COLO829 (cell line): ENCODE data around the gene ABI3BP.

Source experiments
- DNase-seq: peaks from one replicate; pipeline ENCODE4 v3.0.0; 2012; ENCODE audit warnings: low spot score

Gene ABI3BP

DNA sequence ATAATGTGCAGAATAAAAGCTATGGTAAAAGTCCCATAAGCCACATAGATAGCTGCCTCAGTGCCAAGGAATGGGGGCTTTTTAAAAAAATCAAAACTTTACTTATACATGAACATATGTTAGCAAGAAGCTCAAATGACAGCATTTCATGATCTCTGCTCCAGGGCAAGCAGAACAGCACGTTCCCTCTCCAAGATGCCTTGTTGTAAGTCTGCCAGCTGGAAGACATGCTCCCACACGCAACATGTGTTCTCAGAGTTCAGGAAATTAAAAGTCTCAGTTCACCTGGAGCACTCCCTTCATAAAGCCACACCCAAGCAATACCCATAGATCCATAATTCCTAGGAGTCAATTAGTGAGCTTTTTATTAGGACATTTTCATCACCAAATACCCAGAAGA is 52.2 kb downstream of the ABI3BP start:
- no peak for DNase-seq

DNA sequence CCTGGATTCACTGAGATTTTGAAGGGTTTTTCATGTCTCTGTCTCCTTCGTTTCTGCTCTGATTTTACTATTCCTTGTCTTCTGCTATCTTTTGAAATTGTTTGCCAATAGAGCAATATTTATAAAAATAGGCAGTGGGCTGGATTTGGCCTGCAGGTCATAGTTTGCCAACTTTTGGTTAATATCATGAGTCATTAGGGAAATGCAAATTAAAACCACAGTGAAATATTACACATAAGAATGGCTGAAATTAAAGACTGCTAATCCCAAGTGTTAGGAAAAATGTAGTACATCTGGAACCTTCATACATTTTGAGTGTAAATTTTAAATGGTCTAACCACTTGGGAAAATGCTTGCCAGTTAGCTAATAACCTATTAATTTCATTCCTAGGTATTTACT is 56.3 kb downstream of the ABI3BP start:
- DNase-seq, result no peak

DNA sequence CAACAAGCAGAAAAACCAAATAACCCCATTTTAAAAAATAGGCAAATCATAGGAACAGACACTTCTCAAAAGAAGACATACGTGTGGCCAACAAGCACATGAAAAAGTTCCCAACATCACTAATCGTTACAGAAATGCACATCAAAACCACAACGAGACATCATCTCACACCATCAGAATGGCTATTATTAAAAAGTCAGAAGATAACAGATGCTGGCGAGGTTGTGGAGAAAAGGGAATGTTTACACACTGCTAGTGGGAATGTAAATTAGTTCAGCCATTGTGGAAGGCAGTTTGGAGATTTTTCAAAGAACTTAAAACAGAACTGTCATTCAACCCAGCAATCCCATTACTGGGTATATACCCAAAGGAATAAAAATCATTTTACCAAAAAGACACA is 60.7 kb downstream of the ABI3BP start:
- DNase-seq, result no peak

DNA sequence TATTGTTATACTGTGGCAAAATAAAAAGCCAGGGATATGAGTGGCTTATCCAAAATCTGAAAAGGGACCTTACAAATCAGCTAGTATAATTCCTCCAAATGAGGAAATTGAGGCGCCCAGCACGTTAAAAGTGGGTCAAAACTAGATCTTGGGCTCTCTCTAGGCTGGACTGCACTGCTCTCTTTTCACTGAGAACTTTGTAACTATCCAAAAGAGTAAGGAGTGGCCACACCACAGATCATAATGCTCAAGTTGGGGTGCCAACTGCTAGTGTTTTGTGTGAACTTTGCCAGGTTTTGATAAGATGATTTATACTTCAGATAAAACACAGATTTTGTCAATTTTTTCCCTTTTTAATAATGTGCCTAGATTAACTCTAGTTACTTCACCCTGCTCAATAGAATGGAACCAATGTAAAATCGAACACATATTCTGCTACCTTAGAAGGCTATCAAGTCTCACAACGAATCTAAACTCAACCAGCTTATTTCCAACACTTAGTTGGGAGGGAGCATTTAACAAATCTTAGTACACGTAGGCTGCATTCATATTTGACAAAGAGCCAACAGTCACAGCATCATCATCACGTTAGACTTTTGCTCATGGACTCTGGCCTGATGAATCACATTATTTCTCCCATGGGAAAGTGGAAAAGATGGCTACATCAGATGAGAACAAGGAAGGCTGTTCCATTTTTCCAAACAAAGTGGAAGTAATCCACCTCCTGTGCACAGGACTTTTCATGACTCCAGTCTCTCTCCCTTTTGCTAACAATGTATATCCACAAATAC is 64.4 kb downstream of the ABI3BP start:
- DNase-seq, result peak; percentile 36

DNA sequence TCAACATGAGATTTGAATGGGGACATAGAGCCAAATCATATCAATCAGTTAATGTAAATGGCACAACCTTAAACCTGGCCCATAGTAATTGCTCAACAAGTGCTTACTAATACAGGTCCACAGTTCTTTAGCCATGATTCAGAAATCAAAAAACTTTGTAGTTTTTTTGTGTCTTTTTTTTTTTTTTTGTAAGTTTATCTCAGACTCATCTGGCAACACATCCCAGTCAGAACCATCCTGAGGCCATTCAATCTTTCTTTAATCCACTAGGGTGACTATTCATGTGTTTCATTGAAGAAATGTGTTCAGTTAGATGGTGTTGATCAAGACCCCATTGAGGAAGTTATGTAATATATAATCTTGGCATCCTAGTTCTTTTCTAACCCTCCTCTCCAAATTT is 65.4 kb downstream of the ABI3BP start:
- no peak for DNase-seq

DNA sequence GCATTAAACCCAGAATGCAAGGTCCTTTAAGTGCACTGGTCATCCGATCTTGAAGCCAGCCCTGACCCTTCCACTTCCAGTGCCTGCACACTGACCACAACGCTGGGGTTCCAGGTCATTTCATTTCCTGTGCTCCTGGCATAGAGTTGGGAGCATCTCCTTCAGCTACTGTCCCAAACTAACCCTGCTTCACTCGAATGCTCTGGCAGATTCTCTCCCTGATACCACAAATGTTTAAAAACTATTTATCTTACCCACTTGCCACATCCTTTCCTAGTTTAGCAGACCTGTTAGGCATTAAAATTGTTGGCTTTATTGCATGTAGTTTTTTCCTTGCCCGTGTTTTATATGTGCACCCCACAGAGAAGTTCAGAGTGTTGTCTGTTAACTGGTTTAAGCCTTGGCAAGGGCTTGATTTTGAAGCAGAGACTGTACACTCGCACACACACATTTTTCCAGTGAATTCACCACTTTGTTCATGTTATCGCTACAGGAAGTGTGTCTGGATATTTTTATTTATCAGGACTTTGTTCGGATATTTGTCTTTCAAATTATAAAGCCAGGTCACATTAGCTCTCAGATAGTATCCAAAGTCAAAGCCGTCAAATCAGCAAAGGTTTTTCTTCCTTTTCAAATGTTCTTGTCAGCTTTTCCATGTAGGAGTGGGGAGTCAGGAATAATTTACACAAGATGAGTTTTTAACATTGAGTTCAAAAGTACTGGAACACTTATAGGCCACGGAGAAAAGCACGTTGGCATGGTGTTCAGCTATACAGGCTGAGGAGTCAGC is 77.3 kb downstream of the ABI3BP start:
- peak; percentile 6 for DNase-seq

DNA sequence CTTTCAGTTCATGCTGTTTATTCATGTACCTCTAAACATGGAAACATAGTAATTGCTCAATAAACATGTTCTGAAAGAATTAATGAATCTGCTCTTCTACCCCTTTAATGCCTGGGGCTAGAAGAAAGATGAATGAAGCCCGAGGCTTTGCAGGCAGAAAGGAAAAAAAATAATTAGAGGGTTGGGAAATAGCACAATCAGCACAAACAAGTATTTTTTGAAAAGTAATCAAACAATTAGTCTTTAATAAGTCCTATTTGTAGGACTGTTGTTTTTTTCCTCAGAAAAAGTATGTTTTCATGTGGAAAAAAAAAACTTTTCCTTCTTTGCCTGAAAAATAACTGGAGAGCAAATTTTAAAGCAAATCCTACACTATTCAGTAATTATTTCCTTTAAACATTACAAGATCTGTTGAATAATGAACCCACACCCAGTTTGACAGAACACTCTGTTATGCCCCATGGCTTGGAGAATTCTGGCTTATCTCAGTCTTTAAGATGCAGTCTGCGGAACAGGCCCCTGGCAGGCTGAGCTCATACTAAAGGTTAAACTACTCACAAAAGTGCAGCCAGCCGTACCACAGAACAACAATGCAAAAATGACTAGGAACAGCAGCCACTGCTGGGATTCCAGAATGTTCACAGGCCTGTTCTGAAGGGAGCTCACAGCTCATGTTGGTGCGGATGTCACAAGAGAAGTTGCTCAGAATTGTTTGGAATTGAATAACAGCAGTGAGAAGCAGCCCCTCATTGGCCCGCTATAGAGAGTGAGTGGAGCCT is 79.2 kb downstream of the ABI3BP start:
- DNase-seq, result no peak

DNA sequence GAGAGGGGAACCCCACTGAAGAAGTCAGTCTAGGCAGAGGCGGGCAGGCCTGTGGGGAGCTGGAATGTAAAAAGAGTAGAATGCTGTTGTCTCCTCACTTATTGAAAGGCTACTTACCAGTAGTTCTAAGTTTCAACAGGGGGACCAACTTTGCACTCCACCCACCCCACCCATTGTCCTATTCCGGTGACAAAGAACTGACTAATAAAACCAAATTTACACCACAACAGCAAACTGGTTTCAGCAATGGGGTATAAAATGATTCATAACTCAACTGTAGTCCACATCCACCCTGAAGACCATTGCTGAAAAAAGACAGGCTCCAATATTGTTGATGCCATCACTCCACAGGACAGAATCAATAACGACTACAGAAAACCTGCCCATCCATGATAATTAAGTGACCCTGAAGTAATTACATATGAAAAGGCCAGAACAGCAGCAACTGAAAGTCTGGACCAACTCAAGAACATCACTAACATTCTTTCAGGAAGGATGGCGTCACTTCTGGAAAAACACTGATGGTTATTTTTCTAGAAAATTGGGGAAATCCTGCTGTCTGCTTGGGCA is 80.2 kb downstream of the ABI3BP start:
- no peak for DNase-seq

DNA sequence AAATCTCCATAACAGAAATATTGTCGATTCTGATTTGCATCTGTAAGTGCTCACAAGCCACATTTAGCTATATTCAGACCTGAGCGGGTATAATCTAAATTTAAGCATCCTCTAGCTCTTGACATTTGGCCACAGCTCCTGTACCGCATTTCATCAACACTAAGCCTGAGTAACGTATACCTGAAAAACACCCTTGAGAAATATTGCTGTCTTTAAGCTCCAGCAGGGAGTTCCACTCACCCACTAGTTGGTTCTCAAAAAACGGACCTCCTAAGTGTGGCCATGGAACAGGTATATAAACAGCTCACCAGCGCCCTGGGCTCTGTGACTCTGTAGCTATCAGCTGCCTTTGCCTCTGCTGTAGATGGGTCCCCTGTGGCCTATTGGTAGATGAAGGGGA is 80.7 kb downstream of the ABI3BP start:
- DNase-seq, result no peak

DNA sequence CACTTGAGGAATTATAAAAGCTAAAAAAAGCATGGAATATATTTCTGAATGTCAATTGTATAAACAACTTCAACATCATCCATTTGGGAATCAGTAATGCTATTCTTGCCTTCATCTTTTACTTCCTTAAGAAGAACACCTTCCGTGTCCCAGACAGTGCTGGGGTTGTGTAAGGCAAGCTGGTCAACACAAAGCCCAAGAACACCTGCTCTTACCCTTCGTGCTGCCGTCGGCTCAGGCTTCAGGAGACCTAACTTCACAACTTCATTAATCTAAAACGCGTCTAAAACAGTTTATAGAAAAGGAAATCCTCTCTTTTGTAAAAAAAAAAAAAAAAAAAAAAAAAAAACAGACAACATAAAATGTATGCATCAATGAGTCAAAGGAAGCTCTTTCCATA is 81.3 kb downstream of the ABI3BP start:
- DNase-seq, result no peak

DNA sequence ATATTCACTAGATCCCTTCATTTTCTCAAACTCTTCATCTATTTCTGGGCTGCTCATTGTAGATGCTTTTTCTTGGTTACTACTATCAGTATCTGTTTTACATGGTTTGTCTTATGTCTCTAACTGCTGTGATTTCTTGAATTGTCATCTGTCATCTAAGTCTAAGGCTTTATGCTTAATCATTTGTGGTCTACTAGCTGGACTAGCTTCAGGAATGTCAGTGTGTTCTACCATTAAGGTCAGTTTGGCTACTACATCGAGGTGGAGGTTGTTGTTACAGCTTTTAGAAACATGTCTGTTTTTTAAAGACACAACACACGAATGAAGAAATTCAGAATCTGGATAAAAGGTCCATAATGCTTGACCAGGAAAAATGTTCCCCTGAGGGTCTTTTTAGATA is 82.2 kb downstream of the ABI3BP start:
- DNase-seq, result no peak

DNA sequence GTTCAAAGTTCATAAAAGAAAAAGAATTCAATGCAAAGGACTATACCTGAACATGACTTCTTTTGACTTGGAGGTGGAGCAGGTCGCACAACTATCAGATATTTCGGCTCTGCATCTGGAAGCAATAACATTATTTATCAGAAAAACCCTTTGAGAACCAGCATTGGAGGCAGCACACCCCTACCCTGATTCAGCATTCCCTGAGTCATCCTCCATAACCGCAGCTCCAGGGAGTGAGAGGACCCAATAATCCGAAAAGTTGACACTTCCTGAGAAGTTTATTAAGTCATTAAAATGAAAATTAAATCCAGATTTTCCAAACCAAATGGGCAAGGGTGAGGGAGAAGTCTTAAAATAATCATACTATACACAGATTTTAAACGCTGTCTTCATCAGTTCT is 90.6 kb downstream of the ABI3BP start:
- no peak for DNase-seq

DNA sequence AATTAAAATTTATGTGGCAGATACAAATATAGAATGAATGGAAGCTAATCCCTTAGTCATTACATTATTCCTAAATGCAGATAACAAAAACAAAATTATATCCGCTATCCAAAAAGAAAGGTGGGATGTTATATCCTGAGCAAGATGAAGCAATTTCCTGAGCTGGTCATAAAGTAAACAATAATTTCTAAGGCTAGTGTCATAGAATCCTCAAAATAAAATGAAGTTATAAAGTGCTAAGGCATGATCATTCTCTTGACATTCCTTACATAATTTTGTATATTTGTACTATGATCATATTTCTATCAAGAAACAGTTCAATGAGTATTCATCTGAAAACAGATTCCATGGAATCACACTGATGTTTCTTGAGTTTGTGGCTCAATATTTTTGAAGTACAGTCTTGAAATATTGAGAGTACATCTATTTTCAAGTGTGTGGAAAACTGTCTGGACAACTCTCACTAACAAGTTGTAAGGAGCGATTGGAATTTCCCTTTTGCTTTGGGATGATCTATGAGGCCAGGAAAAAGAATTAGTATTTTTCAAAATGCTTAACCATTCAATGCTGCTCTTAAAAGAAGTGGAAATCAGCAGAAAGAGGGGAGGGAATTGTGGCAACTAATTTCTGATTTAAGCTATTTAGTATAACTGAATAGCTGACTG is 92.4 kb downstream of the ABI3BP start:
- no peak for DNase-seq

DNA sequence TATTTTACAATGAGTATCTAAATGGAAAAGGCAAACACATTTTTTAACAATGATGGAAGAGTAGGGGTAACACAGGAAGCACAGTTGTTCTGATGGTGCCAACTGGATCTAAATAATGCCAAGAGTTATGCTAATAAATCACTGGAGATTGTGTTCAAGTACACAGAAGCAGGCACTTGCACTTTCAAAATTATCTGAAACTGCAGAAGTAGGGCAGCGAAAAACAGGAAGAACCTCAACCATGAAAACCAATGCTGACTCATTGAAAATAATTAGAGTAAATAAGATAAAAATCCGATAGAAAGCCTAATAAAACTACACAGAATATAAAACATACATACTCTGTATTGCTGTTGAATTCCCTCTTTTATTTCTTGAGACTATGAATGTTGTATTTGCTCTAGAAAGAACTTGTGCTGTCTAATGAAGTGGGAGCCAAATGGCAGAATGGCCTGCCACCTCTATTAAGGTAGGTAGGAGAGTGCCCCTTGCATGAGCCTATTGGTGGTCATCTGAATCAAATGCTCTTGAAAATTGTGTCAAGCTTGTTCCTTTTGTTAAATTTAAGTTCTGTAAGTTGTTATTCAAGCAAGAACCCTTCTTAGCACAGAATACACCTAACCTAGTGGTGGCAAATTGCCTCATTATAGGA is 93.7 kb downstream of the ABI3BP start:
- no peak for DNase-seq

DNA sequence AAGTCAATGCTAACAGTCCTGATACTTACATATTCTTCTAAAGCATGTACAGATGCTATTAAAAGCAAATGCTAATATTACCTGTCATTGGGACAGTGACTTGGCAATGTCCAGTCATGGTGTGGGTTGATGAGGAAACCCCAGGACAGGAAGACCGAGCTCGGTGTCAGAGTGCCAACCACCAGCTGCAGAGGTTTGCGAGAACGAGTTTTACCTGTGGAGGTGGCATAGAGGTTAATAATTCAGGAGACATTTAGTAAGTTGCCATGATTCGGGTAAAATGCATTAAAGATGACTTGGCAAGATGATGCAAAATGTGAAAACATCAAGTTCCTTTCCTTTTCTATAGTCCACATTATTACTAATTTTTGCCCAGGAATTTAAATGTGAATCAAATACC is 94.5 kb downstream of the ABI3BP start:
- DNase-seq, result no peak

DNA sequence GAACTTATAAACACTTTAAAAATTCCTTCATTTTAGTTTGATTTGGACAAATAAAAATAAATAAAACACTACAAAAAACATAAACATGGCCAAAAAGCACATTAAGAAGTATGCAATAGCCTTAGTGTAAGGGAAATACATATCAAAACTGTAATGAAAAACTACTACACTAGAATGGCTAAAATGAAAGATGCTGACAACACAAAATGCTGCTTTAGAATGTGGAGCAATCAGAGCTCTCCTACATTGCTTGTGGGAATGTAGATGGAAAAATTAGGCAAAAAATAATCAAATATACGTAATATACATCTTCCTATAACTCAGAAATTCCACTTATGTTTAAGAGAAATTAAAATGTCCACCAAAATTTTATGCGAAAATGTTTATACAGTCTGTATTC is 96.2 kb downstream of the ABI3BP start:
- DNase-seq, result no peak

DNA sequence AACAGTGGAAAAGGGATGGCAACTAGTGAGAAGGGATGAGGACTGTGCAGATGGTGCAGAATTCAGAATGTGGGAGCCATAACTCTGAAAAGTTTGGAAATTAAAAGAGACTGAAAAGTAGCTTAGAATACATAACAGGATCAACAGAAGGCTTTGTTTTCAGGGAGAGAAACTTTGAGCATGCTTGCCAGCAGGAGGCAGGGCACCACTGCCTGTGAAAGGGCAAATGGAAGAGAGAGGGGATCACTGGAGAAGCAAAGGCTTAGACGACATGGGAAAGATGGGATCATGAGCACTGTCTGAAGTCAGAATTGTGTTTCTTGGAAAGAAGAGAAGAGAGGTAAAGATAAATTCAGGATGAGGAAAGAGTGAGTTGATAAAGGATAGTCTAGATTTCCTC is 99.6 kb downstream of the ABI3BP start:
- DNase-seq, result peak; percentile 45

DNA sequence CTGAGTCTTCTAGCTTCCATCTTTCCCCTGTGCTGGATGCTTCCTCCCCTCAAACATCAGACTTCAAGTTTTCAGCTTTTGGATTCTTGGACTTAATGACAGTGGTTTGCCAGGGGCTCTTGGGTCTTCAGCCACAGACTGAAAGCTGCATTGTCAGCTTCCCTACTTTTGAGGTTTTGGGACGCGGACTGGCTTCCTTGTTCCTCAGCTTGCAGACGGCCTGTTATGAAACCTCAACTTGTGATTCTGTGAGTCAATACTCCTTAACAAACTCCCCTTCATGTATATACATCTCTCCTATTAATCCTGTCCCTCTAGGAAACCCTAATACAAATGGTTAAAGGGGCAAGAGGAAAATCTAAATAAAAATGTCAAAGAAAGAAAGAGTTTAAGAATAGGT is 100.1 kb downstream of the ABI3BP start:
- no peak for DNase-seq

DNA sequence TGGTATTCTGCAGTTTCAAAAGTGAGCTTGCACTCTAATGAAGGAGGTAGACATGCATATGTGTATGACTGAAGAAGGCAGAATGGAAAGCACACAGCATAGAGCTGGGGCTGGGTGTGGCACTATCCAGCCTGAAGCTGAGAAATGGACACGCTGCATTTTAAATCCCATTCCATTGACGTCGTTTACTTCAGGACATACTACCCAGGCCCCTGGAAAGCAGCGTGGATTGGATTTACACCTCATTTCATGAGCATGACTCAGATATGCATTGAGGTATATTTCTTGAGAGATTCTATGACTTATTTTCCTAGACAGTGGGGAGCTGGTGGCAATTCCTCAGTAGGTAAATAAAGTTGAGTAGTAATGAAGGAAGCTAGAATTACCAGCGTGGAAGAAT is 101.4 kb downstream of the ABI3BP start:
- no peak for DNase-seq

DNA sequence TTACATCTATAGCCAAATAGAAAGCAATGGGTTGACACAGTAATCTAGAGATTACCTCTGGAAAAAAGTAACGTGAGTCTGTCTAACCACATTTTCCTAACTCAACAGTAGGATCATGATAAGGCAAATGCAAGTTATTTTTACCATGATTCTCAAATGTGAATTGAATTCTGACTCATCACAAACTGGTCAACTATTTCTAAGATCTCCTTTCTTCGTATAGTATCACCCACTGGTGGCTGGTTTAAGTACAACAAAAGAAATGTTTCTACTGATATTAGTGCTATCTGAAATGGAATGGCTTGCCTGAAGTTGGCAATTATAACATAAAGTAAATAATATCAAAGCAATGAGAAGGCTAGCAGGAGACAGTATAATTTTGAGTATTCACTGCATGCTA is 102.2 kb downstream of the ABI3BP start:
- DNase-seq, result peak; percentile 54

DNA sequence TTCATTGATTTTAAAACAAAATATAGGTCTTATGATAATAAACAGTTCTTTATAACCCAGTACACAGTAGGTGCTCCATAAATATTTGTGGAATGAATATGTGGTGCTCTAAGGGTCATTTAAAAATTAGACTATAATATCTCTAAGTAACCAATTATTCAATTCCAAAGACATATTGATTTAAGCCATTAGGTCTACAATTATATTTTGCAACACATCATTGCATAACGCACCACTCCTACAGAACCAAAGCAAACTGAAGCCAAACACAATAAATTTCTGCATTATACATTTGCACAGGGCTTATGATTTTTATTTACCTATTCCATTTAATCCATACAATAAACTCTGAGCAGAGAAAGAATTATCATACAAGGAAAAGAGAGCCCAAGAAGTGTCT is 104.3 kb downstream of the ABI3BP start:
- DNase-seq, result no peak
